A673 (cell line): ENCODE data around the gene XRCC3.

Source experiments
- CTCF ChIP-seq: fragments of 300-800, 200-600 bp; sonication (generic); conservative IDR thresholded peaks from 2 replicates; pipeline ENCODE4 v1.5.1; 2017; ENCODE audit warnings: low read depth, mild to moderate bottlenecking, antibody characterized with exemption, low read length, moderate library complexity, mixed read lengths
- EZH2 ChIP-seq: fragments of 200-600 bp; sonication (generic); IDR thresholded peaks from 2 replicates; pipeline ENCODE4 v1.6.1; 2017; ENCODE audit warnings: borderline replicate concordance, low read depth, mild to moderate bottlenecking, mixed read lengths, antibody characterized with exemption, low read length; ENCODE audit not compliant: poor library complexity, severe bottlenecking

DNA sequence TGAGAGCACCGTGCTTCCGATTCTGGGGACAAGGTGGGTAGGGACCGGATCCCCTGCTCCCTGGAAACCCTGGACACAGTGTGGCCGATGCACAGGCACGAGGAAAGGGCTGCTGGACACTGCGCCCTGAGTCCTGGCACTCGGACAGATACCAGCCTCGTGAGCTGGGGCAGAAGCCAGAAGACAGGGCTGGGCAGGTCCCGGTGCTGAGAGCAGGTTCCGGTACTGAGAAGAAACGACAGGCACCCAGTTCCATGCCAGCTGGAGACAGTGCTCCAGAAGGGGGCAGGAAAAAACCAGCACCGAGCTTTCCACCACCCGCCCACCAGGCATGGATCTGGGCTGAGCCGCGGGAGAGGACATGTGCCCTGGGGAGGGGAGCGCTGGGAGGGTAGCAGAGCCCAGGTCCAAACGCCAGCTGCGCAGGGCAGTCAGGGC lies 6.5 kb downstream of the XRCC3 start:
- TF ChIP-seq CTCF, result no peak
- TF ChIP-seq EZH2, result no peak
